Smooth muscle cell (in vitro differentiated cells): ENCODE data around the gene ZDHHC1. TPM values are rescaled to one million over a fixed set of nuclear protein-coding genes. Genes with fewer than 3 reads are reported as not detected.

Experiments
- DNase-seq: peaks from one replicate; lab custom pipeline; 2025; ENCODE audit not compliant: unreplicated experiment; lab: John Stamatoyannopoulos, UW
- H2AFZ ChIP-seq: fragments of 200-600 bp; sonication (generic); 2 replicates; pipeline ENCODE4 v1.6.0; 2016; ENCODE audit warnings: antibody characterized with exemption, low read depth, mild to moderate bottlenecking
- H3F3A ChIP-seq: fragments of 200-600 bp; sonication (generic); 2 replicates; pipeline ENCODE4 v1.6.0; 2017; ENCODE audit warnings: antibody characterized with exemption, low read depth
- H3K27ac ChIP-seq: fragments of 200-600 bp; sonication (generic); 2 replicates; pipeline ENCODE4 v1.5.1; 2016; ENCODE audit warnings: low read depth, mild to moderate bottlenecking
- H3K27me3 ChIP-seq: fragments of 200-600 bp; sonication (generic); 2 replicates; pipeline ENCODE4 v1.6.1; 2016; ENCODE audit warnings: low read depth, mild to moderate bottlenecking
- H3K36me3 ChIP-seq: fragments of 200-600 bp; sonication (generic); 2 replicates; pipeline ENCODE4 v1.5.1; 2016; ENCODE audit warnings: low read depth
- H3K4me1 ChIP-seq: fragments of 200-600 bp; sonication (generic); 2 replicates; pipeline ENCODE4 v1.5.1; 2016; ENCODE audit warnings: low read depth
- H3K4me2 ChIP-seq: fragments of 200-600 bp; sonication (generic); 2 replicates; pipeline ENCODE4 v1.6.0; 2016; ENCODE audit warnings: mild to moderate bottlenecking
- H3K4me3 ChIP-seq: fragments of 200-600 bp; sonication (generic); 2 replicates; pipeline ENCODE4 v1.5.1; 2016; ENCODE audit warnings: mild to moderate bottlenecking
- H3K79me2 ChIP-seq: fragments of 200-600 bp; sonication (generic); 2 replicates; pipeline ENCODE4 v1.6.0; 2016; ENCODE audit warnings: low read depth, mild to moderate bottlenecking
- H3K9ac ChIP-seq: fragments of 200-600 bp; sonication (generic); 2 replicates; pipeline ENCODE4 v1.6.0; 2016; ENCODE audit warnings: low read depth
- H3K9me3 ChIP-seq: fragments of 200-600 bp; sonication (generic); replicated peaks from 2 replicates; pipeline ENCODE4 v1.5.1; 2016; ENCODE audit warnings: low read depth
- H4K20me1 ChIP-seq: fragments of 200-600 bp; sonication (generic); 2 replicates; pipeline ENCODE4 v1.6.0; 2016; ENCODE audit warnings: low read depth
- WGBS: methylation state at CpG from one replicate; pipeline ENCODE4 v1.1.7; 2016; ENCODE audit warnings: low lambda C conversion rate; 5-methylcytosine and 5-hydroxymethylcytosine counted together
- polyA plus RNA-seq: library from polyadenylated mRNA; unstranded; fragments of >200 nt; fragmentation: Nextera tagmentation; extraction: Ambion mirVana; gene quantifications from 2 replicates; pipeline ENCODE4 v1.2.1, GENCODE V29; 2016
- total RNA-seq: library from RNA; depleted of rRNA; stranded (reverse); fragments of >200 nt; gene quantifications from 2 replicates; pipeline ENCODE4 v1.2.3, GENCODE V29; 2014
- TF ChIP-seq, protein P1 (sequence below): fragments of 200-600 bp; sonication (generic); IDR thresholded peaks from 2 replicates; pipeline ENCODE4 v1.5.1; 2017; ENCODE audit warnings: borderline replicate concordance, mild to moderate bottlenecking, antibody characterized with exemption; ENCODE audit not compliant: insufficient read depth, poor library complexity, severe bottlenecking

Gene ZDHHC1
- total and polyA plus RNA-seq, 2 experiments from 2014 or later = 7.9 to 15.7 TPM

DNA sequence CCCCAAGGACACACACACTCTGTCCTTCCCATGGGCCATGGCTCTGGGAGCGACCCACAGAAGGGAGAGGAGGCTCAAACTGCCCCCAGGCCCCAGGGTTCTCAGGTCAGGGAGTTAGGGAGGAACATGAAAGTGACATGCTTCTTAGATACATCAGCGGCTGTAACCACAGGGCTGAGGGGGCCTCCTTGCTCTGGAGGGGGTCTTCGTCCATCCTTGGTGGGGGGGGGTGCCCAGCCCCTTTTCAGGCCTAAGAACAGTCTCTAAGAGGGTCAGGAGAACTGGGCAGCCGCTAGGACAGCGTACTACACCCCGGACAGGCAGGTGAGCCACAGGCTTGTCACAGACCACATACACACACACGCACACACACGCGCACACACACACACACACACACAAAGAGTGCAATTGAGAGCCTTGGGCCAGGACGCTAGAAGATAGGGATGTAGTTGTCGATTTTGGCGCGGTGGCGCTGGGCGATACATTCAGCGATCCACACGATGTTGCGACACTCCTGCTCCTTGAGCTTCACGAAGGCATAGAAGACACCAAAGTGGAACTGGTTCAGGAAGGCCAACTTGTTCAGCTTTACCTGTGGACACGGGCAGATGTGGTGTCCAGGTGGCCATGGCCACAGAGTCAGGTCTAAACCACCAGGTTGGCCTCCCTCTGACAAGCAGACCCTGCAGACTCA is 22.0 kb upstream of the ZDHHC1 start:
- 98% methylated on average over 20 of the region's 20 CpGs for whole genome bisulfite sequencing
- no peaks in the 10 kb centered on the region for H3F3A ChIP-seq
- no peaks in the 10 kb centered on the region for H3K27me3 ChIP-seq
- DNase-seq = no peak
- H3K36me3 ChIP-seq = no peaks in the 10 kb centered on the region
- no peaks in the 10 kb centered on the region for H3K79me2 ChIP-seq
- H4K20me1 ChIP-seq = peaks cover 39% of the 10 kb centered on the region
- H3K9ac ChIP-seq = no peak overlapping the region
- no peak overlapping the region for H3K4me2 ChIP-seq
- H3K4me3 ChIP-seq = no peak overlapping the region
- no peaks in the 10 kb centered on the region for H3K4me1 ChIP-seq
- no peak overlapping the region for H3K27ac ChIP-seq
- no peak overlapping the region for H2AFZ ChIP-seq
- TF ChIP-seq, protein P1, sequence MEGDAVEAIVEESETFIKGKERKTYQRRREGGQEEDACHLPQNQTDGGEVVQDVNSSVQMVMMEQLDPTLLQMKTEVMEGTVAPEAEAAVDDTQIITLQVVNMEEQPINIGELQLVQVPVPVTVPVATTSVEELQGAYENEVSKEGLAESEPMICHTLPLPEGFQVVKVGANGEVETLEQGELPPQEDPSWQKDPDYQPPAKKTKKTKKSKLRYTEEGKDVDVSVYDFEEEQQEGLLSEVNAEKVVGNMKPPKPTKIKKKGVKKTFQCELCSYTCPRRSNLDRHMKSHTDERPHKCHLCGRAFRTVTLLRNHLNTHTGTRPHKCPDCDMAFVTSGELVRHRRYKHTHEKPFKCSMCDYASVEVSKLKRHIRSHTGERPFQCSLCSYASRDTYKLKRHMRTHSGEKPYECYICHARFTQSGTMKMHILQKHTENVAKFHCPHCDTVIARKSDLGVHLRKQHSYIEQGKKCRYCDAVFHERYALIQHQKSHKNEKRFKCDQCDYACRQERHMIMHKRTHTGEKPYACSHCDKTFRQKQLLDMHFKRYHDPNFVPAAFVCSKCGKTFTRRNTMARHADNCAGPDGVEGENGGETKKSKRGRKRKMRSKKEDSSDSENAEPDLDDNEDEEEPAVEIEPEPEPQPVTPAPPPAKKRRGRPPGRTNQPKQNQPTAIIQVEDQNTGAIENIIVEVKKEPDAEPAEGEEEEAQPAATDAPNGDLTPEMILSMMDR = no peak
- no peaks in the 10 kb centered on the region for H3K9me3 ChIP-seq

DNA sequence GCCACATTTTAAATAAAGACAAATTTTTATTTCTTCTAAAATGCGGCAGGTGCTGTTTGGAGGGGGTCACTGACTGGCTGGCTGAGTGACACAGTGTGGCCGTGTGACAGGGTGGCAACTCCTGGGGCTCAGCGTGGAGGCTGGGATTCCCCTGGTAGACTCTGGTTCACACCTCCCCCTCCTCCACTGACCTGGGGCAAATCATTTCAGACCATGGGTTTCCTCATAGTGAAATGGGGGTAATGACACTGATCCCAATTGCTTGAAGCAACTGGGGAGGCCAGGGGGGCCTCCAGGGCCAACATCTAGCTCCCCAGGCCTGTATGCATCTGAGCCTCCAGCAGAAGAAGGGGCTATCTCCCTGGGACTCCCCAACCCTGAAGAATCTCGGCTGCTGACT is 21.2 kb upstream of the ZDHHC1 start:
- Histone ChIP-seq H3K4me1 (no peaks in the 10 kb centered on the region), H3K9me3 (no peaks in the 10 kb centered on the region), H4K20me1 (peaks cover 32% of the 10 kb centered on the region), H3K27me3 (peaks cover 5% of the 10 kb centered on the region), H3K36me3 (no peaks in the 10 kb centered on the region), H3K4me3 (no peak overlapping the region), H3K4me2 (no peak overlapping the region), H3K79me2 (no peaks in the 10 kb centered on the region), H3F3A (no peaks in the 10 kb centered on the region), H3K27ac (no peak overlapping the region), H3K9ac (no peak overlapping the region), H2AFZ (no peak overlapping the region)
- TF ChIP-seq, protein P1 = no peak
- WGBS = 98% methylated on average over 4 of the region's 4 CpGs
- no peak for DNase-seq

DNA sequence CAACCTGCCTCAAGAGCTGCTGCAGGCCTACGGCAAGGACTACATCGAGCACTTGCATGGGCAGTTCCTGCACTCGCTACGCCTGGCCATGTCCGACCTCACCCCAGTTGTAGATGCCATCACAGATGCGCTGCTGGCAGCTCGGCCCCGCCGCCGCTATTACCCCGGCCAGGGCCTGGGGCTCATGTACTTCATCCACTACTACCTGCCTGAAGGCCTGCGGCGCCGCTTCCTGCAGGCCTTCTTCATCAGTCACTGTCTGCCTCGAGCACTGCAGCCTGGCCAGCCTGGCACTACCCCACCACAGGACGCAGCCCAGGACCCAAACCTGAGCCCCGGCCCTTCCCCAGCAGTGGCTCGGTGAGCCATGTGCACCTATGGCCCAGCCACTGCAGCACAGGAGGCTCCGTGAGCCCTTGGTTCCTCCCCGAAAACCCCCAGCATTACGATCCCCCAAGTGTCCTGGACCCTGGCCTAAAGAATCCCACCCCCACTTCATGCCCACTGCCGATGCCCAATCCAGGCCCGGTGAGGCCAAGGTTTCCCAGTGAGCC is 20.4 kb upstream of the ZDHHC1 start:
- no peak overlapping the region for H3K27ac ChIP-seq
- WGBS = 97% methylated on average over 22 of the region's 23 CpGs
- no peak overlapping the region for H2AFZ ChIP-seq
- H4K20me1 ChIP-seq = peaks cover 26% of the 10 kb centered on the region
- H3K9me3 ChIP-seq = no peaks in the 10 kb centered on the region
- H3K27me3 ChIP-seq = peaks cover 11% of the 10 kb centered on the region
- H3K9ac ChIP-seq = no peak overlapping the region
- no peak for DNase-seq
- no peaks in the 10 kb centered on the region for H3F3A ChIP-seq
- TF ChIP-seq, protein P1 = no peak
- peaks cover 2% of the 10 kb centered on the region for H3K4me1 ChIP-seq
- no peak overlapping the region for H3K4me3 ChIP-seq
- no peaks in the 10 kb centered on the region for H3K79me2 ChIP-seq
- H3K4me2 ChIP-seq = no peak overlapping the region
- H3K36me3 ChIP-seq = no peaks in the 10 kb centered on the region

DNA sequence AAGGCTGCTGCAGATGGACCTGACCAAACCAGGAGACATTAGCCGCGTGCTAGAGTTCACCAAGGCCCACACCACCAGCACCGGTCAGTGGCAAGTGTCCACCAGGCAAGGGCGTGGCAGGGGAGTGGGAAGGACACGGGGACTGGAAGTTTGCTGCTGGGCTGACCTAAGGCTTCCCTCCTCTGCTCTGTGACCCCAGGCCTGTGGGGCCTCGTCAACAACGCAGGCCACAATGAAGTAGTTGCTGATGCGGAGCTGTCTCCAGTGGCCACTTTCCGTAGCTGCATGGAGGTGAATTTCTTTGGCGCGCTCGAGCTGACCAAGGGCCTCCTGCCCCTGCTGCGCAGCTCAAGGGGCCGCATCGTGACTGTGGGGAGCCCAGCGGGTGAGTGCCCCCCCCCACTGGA is 19.5 kb upstream of the ZDHHC1 start:
- H3K9ac ChIP-seq = no peak overlapping the region
- H3K27me3 ChIP-seq = peaks cover 18% of the 10 kb centered on the region
- H3K4me1 ChIP-seq = peaks cover 5% of the 10 kb centered on the region
- TF ChIP-seq, protein P1 = no peak
- peaks cover 19% of the 10 kb centered on the region for H4K20me1 ChIP-seq
- no peak overlapping the region for H3K4me3 ChIP-seq
- H3K4me2 ChIP-seq = no peak overlapping the region
- no peaks in the 10 kb centered on the region for H3F3A ChIP-seq
- WGBS = 94% methylated on average over 16 of the region's 16 CpGs
- no peak for DNase-seq
- H3K27ac ChIP-seq = no peak overlapping the region
- H2AFZ ChIP-seq = no peak overlapping the region
- H3K79me2 ChIP-seq = no peaks in the 10 kb centered on the region
- H3K9me3 ChIP-seq = no peaks in the 10 kb centered on the region
- no peaks in the 10 kb centered on the region for H3K36me3 ChIP-seq
